A673 (cell line): ENCODE data around the gene FLOT2. TPM values are rescaled to one million over a fixed set of nuclear protein-coding genes. Genes with fewer than 3 reads are reported as not detected.

Experiments
- BruUV-seq: library from RNA; stranded (reverse); fragments of 400-500 nt; replicated peaks from 2 replicates; lab custom pipeline; 2021; lab: Mats Ljungman, UMichigan
- CTCF ChIA-PET: fragments of 300-600 bp; sonication (Branson Sonifier 250); formaldehyde crosslinking; loops from one replicate; lab custom pipeline; 2022; ENCODE audit warnings: antibody characterized with exemption; lab: Charles Lee
- POLR2A ChIA-PET: fragments of 300-600 bp; sonication (Branson Sonifier 250); formaldehyde crosslinking; loops from one replicate; lab custom pipeline; 2022; ENCODE audit warnings: antibody characterized with exemption; ENCODE audit not compliant: low non-redundant PET; lab: Charles Lee
- DNase-seq: peaks from one replicate; pipeline ENCODE4 v3.0.0-alpha.2; 2015; ENCODE audit warnings: low spot score
- H3K27ac ChIP-seq: fragments of 200-600 bp; sonication (generic); 2 replicates; pipeline ENCODE4 v1.5.1; 2016; ENCODE audit warnings: mixed run types, low read depth, mild to moderate bottlenecking, mixed read lengths, antibody characterized with exemption, low read length; ENCODE audit not compliant: poor library complexity, severe bottlenecking
- H3K27me3 ChIP-seq: fragments of 200-600 bp; sonication (generic); replicated peaks from 2 replicates; pipeline ENCODE4 v1.6.1; 2017; ENCODE audit warnings: mixed run types, low read depth, mild to moderate bottlenecking, mixed read lengths, antibody characterized with exemption, low read length; ENCODE audit not compliant: insufficient read depth, poor library complexity
- H3K36me3 ChIP-seq: fragments of 200-600 bp; sonication (generic); 2 replicates; pipeline ENCODE4 v1.6.1; 2016; ENCODE audit warnings: mixed run types, mild to moderate bottlenecking, mixed read lengths, antibody characterized with exemption, low read length; ENCODE audit not compliant: insufficient read depth, poor library complexity, severe bottlenecking
- H3K4me1 ChIP-seq: fragments of 200-600 bp; sonication (generic); 2 replicates; pipeline ENCODE4 v1.6.1; 2017; ENCODE audit warnings: mixed run types, mild to moderate bottlenecking, mixed read lengths, antibody characterized with exemption, low read length; ENCODE audit not compliant: insufficient read depth, poor library complexity, severe bottlenecking
- H3K4me3 ChIP-seq: fragments of 200-600 bp; sonication (generic); 2 replicates; pipeline ENCODE4 v1.5.1; 2016; ENCODE audit warnings: low read depth, mixed run types, mild to moderate bottlenecking, mixed read lengths, low read length; ENCODE audit not compliant: poor library complexity, severe bottlenecking
- H3K9me3 ChIP-seq: fragments of 200-600 bp; sonication (generic); 2 replicates; pipeline ENCODE4 v1.6.1; 2016; ENCODE audit warnings: mixed run types, low read depth, mild to moderate bottlenecking, mixed read lengths, antibody characterized with exemption, low read length; ENCODE audit not compliant: poor library complexity, severe bottlenecking
- EZH2 ChIP-seq: fragments of 200-600 bp; sonication (generic); IDR thresholded peaks from 2 replicates; pipeline ENCODE4 v1.6.1; 2017; ENCODE audit warnings: borderline replicate concordance, low read depth, mild to moderate bottlenecking, mixed read lengths, antibody characterized with exemption, low read length; ENCODE audit not compliant: poor library complexity, severe bottlenecking
- intact Hi-C: fragments of 100-400 bp; cut with micrococcal nuclease; formaldehyde crosslinking; loops from one replicate; pipeline ENCODE4 v1.10.0; 2022; ENCODE audit not compliant: unreplicated experiment
- total RNA-seq: library from RNA; stranded (reverse); gene quantifications from 2 replicates; pipeline ENCODE4 v1.2.3, GENCODE V29; 2021
- TF ChIP-seq, protein P1 (sequence below): fragments of 300-800, 200-600 bp; sonication (generic); conservative IDR thresholded peaks from 2 replicates; pipeline ENCODE4 v1.5.1; 2017; ENCODE audit warnings: low read depth, mild to moderate bottlenecking, antibody characterized with exemption, low read length, moderate library complexity, mixed read lengths

FLOT2 gene
- total RNA-seq, 1 experiment from 2014 or later = 79.1 TPM

DNA sequence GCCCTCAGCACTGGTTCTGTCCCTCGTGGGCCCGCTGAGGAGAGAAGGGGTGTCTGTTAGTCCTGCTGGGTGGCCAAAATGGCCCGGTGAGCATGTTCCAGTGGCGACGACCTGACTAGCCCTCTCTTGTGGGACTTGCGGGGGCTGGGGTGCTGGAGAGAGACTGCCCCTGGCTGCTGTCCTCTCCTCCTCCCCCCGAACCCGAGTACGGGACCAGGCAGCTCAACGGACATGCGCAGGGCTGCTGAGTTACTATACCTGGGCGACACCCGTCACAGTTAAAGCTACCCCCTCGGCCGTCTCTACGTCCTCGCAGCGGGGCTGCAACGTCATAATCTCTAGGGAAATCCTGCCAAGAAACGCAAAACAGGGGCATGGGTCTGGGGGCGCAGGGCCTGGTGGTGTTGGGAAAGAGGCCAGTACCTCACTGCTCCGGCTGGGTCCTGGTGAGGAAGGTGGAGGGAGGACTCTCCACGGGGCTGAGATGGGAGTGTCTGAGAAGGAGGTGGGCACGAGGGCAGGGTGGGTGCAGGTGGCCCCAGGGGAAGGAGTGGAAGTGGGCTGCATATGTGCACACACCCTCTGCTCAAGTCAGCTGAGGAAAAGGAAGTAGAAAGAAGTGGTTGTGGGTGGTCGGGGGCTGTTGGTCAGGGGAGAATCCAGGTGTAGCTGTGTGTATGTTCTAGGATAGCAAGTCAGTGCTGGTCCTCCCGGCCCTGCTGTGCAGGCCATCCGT is 13.4 kb downstream of the FLOT2 start:
- no peaks in the 10 kb centered on the region for H3K4me1 ChIP-seq
- H3K27me3 ChIP-seq = no peaks in the 10 kb centered on the region
- no peak for TF ChIP-seq EZH2
- TF ChIP-seq, protein P1, sequence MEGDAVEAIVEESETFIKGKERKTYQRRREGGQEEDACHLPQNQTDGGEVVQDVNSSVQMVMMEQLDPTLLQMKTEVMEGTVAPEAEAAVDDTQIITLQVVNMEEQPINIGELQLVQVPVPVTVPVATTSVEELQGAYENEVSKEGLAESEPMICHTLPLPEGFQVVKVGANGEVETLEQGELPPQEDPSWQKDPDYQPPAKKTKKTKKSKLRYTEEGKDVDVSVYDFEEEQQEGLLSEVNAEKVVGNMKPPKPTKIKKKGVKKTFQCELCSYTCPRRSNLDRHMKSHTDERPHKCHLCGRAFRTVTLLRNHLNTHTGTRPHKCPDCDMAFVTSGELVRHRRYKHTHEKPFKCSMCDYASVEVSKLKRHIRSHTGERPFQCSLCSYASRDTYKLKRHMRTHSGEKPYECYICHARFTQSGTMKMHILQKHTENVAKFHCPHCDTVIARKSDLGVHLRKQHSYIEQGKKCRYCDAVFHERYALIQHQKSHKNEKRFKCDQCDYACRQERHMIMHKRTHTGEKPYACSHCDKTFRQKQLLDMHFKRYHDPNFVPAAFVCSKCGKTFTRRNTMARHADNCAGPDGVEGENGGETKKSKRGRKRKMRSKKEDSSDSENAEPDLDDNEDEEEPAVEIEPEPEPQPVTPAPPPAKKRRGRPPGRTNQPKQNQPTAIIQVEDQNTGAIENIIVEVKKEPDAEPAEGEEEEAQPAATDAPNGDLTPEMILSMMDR = no peak
- intact Hi-C loops = no loop called here
- H3K36me3 ChIP-seq = peaks cover 28% of the 10 kb centered on the region
- no peaks in the 10 kb centered on the region for H3K9me3 ChIP-seq
- no TSS peak for BruUV-seq
- ChIA-PET POLR2A (no interaction called here), CTCF (no interaction called here)
- no peak for DNase-seq
- no peak overlapping the region for H3K27ac ChIP-seq
- no peak overlapping the region for H3K4me3 ChIP-seq

DNA sequence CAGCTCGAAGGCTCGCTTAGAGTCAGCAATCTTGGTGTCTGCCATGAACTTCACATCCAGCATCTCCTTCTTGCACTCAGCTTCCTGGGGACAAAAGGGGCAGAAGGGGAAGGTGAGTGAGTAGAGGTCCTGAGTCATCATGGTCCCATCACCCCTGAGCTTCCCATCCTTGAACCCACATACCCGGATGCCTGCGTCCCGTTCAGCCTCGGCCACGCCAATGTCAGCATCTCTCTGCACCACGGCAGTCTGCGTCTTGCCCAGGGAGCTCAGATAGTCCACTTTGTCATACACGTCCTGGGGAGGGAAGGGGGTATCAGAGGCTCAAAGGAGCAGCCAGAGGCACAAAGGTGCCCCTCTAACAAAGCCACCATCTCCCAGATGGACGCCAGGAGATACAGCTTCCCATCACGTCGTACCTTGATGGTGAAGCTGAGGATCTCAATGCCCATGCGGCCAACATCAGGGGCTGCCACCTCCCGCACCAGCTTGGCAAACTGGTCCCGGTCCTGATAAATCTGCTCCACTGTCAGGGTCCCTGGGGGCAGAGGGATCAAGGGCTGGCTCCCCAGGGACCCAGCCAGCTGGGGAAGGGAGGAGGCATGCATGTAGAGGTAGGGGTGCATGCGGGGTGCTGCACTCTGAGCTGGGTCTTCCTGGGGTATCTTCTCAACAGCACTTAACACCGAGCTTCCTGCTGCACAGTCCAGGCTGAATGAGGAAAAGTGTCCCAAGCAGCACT is 15.2 kb downstream of the FLOT2 start:
- no peaks in the 10 kb centered on the region for H3K9me3 ChIP-seq
- intact Hi-C loops = no loop called here
- no peak for DNase-seq
- no peaks in the 10 kb centered on the region for H3K27me3 ChIP-seq
- H3K27ac ChIP-seq = no peak overlapping the region
- no peaks in the 10 kb centered on the region for H3K4me1 ChIP-seq
- ChIA-PET POLR2A (no interaction called here), CTCF (no interaction called here)
- BruUV-seq = no TSS peak
- TF ChIP-seq, protein P1 = no peak
- no peak for TF ChIP-seq EZH2
- H3K4me3 ChIP-seq = no peak overlapping the region
- H3K36me3 ChIP-seq = peaks cover 28% of the 10 kb centered on the region

DNA sequence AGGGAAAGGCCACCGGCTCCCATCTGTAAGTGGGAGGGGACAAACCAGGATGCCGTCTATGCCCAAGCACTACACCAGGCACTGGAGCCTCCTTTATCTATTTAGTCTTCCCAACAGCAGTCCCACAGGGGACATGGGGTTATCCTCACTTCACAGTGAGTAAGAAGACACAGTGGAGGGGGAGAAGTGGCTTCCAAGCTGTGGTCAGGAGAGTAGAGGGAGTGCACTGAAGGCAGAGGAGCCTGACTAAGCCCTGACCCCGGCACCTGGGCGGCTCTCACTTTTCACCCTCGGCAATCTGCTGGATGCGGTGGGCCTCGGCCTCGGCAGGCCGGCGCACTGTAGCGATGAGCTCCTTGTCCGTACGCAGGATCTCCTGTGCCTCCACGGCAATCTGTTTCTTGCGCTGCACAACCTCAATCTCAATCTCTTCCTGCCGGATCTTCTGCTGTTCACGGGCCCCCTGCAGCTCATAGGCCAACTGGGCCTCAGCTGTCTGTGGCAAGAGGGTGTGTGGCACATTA is 15.9 kb downstream of the FLOT2 start:
- no peaks in the 10 kb centered on the region for H3K4me1 ChIP-seq
- CTCF ChIA-PET = no interaction called here
- TF ChIP-seq EZH2 = no peak
- TF ChIP-seq, protein P1 = no peak
- peaks cover 28% of the 10 kb centered on the region for H3K36me3 ChIP-seq
- DNase-seq = no peak
- no peak overlapping the region for H3K4me3 ChIP-seq
- H3K27ac ChIP-seq = no peak overlapping the region
- H3K27me3 ChIP-seq = no peaks in the 10 kb centered on the region
- no peaks in the 10 kb centered on the region for H3K9me3 ChIP-seq
- BruUV-seq = no TSS peak
- POLR2A ChIA-PET = no interaction called here
- intact Hi-C loops = no loop called here
